ENCODE results near the gene RAB1A.

- TF ChIP-seq RAD21 (conservative IDR thresholded peaks at IDR 0.05 in 1 of 2, IDR thresholded peaks at IDR 0.05 in 1 of 2) = no peak
- no peak for TF ChIP-seq CTCF (IDR thresholded peaks at IDR 0.05)
- TF ChIP-seq HMGXB4 (CRISPR knock-in tag; IDR thresholded peaks at IDR 0.05; ENCODE audit: borderline replicate concordance) = no peak
- no peak for TF ChIP-seq POLR2A (IDR thresholded peaks at IDR 0.05; ENCODE audit: low read length)
- TF ChIP-seq JUNB (IDR thresholded peaks at IDR 0.05) = no peak
- TF ChIP-seq RCOR1 (IDR thresholded peaks at IDR 0.05; ENCODE audit: low read depth, low read length) = no peak
- no peak for TF ChIP-seq HDAC2 (IDR thresholded peaks at IDR 0.05)
- no peak for TF ChIP-seq CHD2 (IDR thresholded peaks at IDR 0.05; ENCODE audit: low read length, partially characterized antibody)
- no peak for TF ChIP-seq MAX (IDR thresholded peaks at IDR 0.05)
- no peak for TF ChIP-seq PBX3 (IDR thresholded peaks at IDR 0.05)
- TF ChIP-seq BHLHE40 (IDR thresholded peaks at IDR 0.05; ENCODE audit: low read depth, low read length) = no peak
- TF ChIP-seq CEBPB (IDR thresholded peaks at IDR 0.05) = no peak
- TF ChIP-seq MYC (IDR thresholded peaks at IDR 0.05; ENCODE audit: borderline replicate concordance, low read length) = no peak
Observed at GRCh38 chr2:65120990-65121693, 8.8 kb downstream of the RAB1A start.

Data from A549 (cell line).